Thoracic aorta (tissue), 2 donors: ENCODE measurements around the gene ADRA2C. TPM values are rescaled to one million over a fixed set of nuclear protein-coding genes. Genes with fewer than 3 reads are reported as not detected.

ENCODE experiments used
- ATAC-seq: fragments of 150-250 bp; one replicate; pipeline ENCODE4 v1.8.0; 2017; ENCODE audit warnings: low read depth; ENCODE audit not compliant: insufficient number of reproducible peaks, low FRiP score
- DNase-seq: peaks from one replicate; pipeline ENCODE4 v3.0.0-alpha.2; 2020; ENCODE audit warnings: low spot score
- H3K27ac ChIP-seq, 2 donors: fragments of 200-600 bp; sonication (generic); 1 replicate in 1 of 2; 2 replicates in 1 of 2; pipeline ENCODE4 v1.5.1; 2016; ENCODE audit warnings: mild to moderate bottlenecking in 2 of 2, moderate library complexity in 2 of 2
- H3K27me3 ChIP-seq: fragments of 200-600 bp; sonication (generic); replicated peaks from 2 replicates; pipeline ENCODE4 v1.6.0; 2016; ENCODE audit warnings: mild to moderate bottlenecking; ENCODE audit not compliant: insufficient read depth
- H3K36me3 ChIP-seq: fragments of 200-600 bp; sonication (generic); one replicate; pipeline ENCODE4 v1.5.1; 2016
- H3K4me1 ChIP-seq, 2 donors: fragments of 200-600 bp; sonication (generic); 1 replicate in 1 of 2; 2 replicates in 1 of 2; pipeline versions ENCODE4 v1.5.1 to v1.6.0; 2016; ENCODE audit warnings: low read depth in 2 of 2, mild to moderate bottlenecking in 1 of 2; ENCODE audit not compliant: control insufficient read depth in 1 of 2
- H3K4me3 ChIP-seq: fragments of 200-600 bp; sonication (generic); 2 replicates; pipeline ENCODE4 v1.5.1; 2016; ENCODE audit warnings: mild to moderate bottlenecking
- H3K9me3 ChIP-seq: fragments of 200-600 bp; sonication (generic); 2 replicates; pipeline ENCODE4 v1.5.1; 2016
- total RNA-seq, 2 donors: library from RNA; depleted of rRNA; stranded (reverse); fragments of >200 nt; gene quantifications; one replicate each; pipeline versions ENCODE4 v1.1.0 to v1.2.3, GENCODE V29; 2016
- TF ChIP-seq, protein P1 (sequence below): fragments of 200-600 bp; sonication (generic); IDR thresholded peaks from one replicate; pipeline ENCODE4 v1.5.1; 2019; ENCODE audit warnings: antibody characterized with exemption

The ADRA2C gene
- total RNA-seq, 2 donors from 2014 or later: 105 to 232 TPM

DNA sequence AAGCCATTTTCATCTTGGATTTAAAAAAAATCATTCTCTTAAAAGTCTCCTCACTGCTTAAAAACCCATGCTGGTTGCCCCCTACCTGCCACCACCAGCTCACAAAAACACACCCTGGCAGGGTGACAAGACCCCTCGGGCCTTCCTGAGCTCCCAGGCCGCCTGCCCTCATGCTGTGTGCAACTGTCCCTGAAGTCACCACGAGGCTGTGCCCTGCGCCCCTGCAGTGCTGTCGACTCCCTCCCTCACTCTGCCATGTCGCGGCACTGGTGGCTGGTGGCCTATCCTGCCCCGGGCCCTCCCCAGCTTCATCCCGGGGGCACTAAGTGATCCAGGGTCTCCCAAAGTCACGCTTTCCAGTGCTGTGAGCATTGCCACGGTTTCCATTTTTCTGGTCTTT, 46.3 kb upstream of the ADRA2C start:
- ATAC-seq (no peak), DNase-seq (no peak)
- H3K4me3 ChIP-seq: no peak overlapping the region
- H3K27me3 ChIP-seq: no peaks in the 10 kb centered on the region
- TF ChIP-seq, protein P1, sequence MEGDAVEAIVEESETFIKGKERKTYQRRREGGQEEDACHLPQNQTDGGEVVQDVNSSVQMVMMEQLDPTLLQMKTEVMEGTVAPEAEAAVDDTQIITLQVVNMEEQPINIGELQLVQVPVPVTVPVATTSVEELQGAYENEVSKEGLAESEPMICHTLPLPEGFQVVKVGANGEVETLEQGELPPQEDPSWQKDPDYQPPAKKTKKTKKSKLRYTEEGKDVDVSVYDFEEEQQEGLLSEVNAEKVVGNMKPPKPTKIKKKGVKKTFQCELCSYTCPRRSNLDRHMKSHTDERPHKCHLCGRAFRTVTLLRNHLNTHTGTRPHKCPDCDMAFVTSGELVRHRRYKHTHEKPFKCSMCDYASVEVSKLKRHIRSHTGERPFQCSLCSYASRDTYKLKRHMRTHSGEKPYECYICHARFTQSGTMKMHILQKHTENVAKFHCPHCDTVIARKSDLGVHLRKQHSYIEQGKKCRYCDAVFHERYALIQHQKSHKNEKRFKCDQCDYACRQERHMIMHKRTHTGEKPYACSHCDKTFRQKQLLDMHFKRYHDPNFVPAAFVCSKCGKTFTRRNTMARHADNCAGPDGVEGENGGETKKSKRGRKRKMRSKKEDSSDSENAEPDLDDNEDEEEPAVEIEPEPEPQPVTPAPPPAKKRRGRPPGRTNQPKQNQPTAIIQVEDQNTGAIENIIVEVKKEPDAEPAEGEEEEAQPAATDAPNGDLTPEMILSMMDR: no peak
- H3K4me1 ChIP-seq: peaks cover 29 to 44% of the 10 kb centered on the region in 2 donors
- H3K9me3 ChIP-seq: peaks cover 3% of the 10 kb centered on the region
- no peaks in the 10 kb centered on the region for H3K36me3 ChIP-seq
- peak overlapping the region in 1 of 2 donors; percentile 96 for H3K27ac ChIP-seq

DNA sequence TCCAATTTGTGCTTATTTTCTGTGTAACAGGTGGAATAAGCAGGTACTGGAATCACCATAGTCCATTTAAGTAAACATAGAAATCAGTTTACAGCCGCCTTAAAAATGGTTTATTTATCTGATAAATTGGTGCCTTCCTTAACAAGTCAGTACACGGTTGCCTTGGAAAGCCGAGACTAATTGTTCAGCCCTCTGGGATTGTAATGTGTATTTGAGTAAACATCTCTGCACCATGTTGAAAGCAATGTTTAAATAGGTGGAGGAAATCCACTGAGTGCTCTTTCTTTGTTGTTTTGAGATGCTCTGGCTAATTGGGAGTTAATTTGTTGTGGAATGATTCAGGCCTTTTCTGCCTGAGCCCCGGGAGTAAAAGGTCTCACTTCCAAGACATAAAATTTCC, 45.7 kb upstream of the ADRA2C start:
- Histone ChIP-seq H3K4me3 (no peak overlapping the region), H3K27ac (peak overlapping the region; percentile 92 to 96), H3K36me3 (no peaks in the 10 kb centered on the region), H3K27me3 (no peaks in the 10 kb centered on the region), H3K9me3 (peaks cover 3% of the 10 kb centered on the region), H3K4me1 (peaks cover 34 to 50% of the 10 kb centered on the region in 2 donors)
- no peak for DNase-seq
- TF ChIP-seq, protein P1: no peak
- ATAC-seq: no peak

DNA sequence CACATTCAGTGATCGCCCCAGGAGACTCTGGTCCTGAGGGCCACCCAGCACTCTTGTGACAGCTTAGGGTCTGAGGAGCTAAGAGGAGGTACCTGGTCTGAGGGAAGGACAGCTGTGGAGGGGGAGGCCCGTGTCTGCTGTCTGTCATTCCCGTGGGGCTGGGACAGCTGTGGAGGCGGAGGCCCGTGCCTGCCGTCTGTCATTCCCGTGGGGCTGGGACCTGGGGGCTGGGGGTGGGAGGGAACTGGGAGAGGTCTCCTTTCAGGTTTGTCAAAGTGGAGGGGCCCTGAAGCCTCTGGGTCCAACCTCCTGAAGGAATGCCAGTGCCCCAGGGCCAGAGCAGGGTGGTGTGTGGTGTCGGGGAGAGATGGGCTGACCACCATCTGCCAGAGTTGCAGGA, 45.0 kb upstream of the ADRA2C start:
- Histone ChIP-seq H3K27ac (peak overlapping the region; percentile 92 to 96), H3K4me1 (peaks cover 37 to 56% of the 10 kb centered on the region in 2 donors), H3K9me3 (peaks cover 3% of the 10 kb centered on the region), H3K4me3 (no peak overlapping the region), H3K27me3 (no peaks in the 10 kb centered on the region), H3K36me3 (no peaks in the 10 kb centered on the region)
- TF ChIP-seq, protein P1: no peak
- DNase-seq: no peak
- ATAC-seq: no peak

DNA sequence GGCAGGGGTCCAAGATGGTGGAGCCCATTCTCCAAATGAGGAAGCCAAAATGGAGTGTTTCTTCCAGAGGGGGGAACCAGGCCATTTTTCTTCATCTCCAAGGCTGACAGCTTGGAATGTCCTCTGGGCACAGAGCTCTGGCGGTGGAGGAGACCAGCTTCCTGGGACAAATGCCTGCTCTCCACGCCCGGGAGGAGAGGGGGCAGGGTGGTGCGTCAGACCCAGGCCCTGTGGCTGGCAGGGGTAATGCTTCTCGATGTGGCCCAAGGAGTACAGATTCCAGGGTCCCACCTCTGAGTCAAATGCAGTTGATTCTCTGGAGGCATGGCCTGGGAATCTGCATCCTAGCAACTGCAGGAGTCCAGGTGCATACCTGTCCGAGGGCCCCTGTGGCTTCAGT, 44.6 kb upstream of the ADRA2C start:
- H3K36me3 ChIP-seq: no peaks in the 10 kb centered on the region
- peak overlapping the region; percentile 92 to 96 for H3K27ac ChIP-seq
- peaks cover 3% of the 10 kb centered on the region for H3K9me3 ChIP-seq
- no peak overlapping the region for H3K4me3 ChIP-seq
- TF ChIP-seq, protein P1: peak; percentile 51
- DNase-seq (peak; percentile 43), ATAC-seq (no peak)
- no peaks in the 10 kb centered on the region for H3K27me3 ChIP-seq
- H3K4me1 ChIP-seq: peaks cover 37 to 60% of the 10 kb centered on the region in 2 donors

DNA sequence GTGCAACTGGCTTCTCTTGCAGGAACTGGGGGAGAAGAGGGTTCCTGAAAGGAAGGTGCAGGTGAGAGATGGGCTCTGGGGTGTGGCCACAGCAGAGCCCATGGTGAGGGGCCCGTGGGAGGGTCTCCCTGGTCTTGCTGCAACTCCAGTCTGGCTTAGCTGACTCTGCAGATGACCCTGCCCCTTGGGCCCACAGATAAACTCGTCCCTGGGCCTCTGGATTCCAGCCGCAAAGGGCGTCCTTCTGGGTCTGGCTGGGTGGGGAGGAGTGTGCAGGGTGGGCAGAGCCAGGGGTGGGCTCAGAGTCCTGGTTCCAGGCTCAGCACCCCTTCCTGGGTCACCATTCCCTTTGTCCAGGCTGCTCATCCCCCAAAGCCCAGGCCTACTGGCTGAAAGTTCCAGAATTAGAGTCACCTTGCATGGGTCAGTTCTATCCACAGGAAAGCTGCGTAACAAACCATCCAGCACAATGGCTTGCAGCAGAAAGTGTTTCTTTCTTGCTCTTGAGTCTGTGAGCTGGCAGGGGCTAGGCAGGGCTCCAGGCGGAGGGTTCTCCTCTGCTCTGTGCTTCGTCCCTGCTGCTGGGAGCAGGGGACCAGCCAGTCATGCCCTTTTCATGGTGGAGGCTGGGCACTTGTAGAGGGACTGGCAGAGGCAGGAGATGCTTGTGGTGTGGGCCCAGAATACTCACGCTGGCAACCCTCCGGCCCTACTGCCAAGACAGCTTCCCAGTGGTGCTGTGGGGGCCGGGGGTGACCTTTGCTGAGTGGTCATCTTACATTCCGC, 43.5 kb upstream of the ADRA2C start:
- H3K27me3 ChIP-seq: no peaks in the 10 kb centered on the region
- no peaks in the 10 kb centered on the region for H3K36me3 ChIP-seq
- no peak overlapping the region for H3K4me3 ChIP-seq
- ATAC-seq: no peak
- peak overlapping the region; percentile 77 to 86 for H3K27ac ChIP-seq
- DNase-seq: no peak
- H3K9me3 ChIP-seq: peaks cover 3% of the 10 kb centered on the region
- TF ChIP-seq, protein P1: no peak
- H3K4me1 ChIP-seq: peaks cover 37 to 67% of the 10 kb centered on the region in 2 donors
